Measurements from ENCODE around the gene PTPRM. TPM values are rescaled to one million over a fixed set of nuclear protein-coding genes. Genes with fewer than 3 reads are reported as not detected.

Gene PTPRM
- total RNA-seq, 2 donors from 2014 or later, result 7.5 to 19.2 TPM

- Mint-ChIP-seq H3K27ac (no peak overlapping the region), H3K4me1 (ENCODE audit: low read depth in 2 of 2) (peaks cover 7 to 10% of the 10 kb centered on the region in 2 donors), H3K4me3 (no peak overlapping the region), H3K36me3 (peaks cover 7% of the 10 kb centered on the region), H3K27me3 (peaks cover 0 to 8% of the 10 kb centered on the region in 2 donors), H3K9me3 (no peaks in the 10 kb centered on the region)
- ATAC-seq (no peak), DNase-seq (ENCODE audit: low spot score) (no peak)
Measured at GRCh38 chr18:7576685-7577084, 9.6 kb downstream of the PTPRM start.

GRCh38 chr18:7577706-7578105, 10.6 kb downstream of the PTPRM start:
- no peak overlapping the region for H3K4me3 Mint-ChIP-seq
- no peak for DNase-seq (ENCODE audit: low spot score)
- peaks cover 6 to 10% of the 10 kb centered on the region in 2 donors for H3K4me1 Mint-ChIP-seq (ENCODE audit: low read depth in 2 of 2)
- peaks cover 5% of the 10 kb centered on the region for H3K36me3 Mint-ChIP-seq
- ATAC-seq, result no peak
- H3K9me3 Mint-ChIP-seq, result no peaks in the 10 kb centered on the region
- H3K27me3 Mint-ChIP-seq, result peaks cover 0 to 6% of the 10 kb centered on the region in 2 donors
- no peak overlapping the region for H3K27ac Mint-ChIP-seq

- no peak overlapping the region for H3K4me3 Mint-ChIP-seq
- ATAC-seq, result no peak
- peaks cover 0 to 5% of the 10 kb centered on the region in 2 donors for H3K4me1 Mint-ChIP-seq (ENCODE audit: low read depth in 2 of 2)
- H3K36me3 Mint-ChIP-seq, result no peaks in the 10 kb centered on the region
- no peak for DNase-seq (ENCODE audit: low spot score)
- no peaks in the 10 kb centered on the region for H3K9me3 Mint-ChIP-seq
- no peaks in the 10 kb centered on the region for H3K27me3 Mint-ChIP-seq
- no peak overlapping the region for H3K27ac Mint-ChIP-seq
Measured at GRCh38 chr18:7579176-7579917, 12.2 kb downstream of the PTPRM start.

GRCh38 chr18:7579918-7580542, 12.9 kb downstream of the PTPRM start:
- ATAC-seq (no peak), DNase-seq (ENCODE audit: low spot score) (no peak)
- Mint-ChIP-seq H3K27me3 (no peaks in the 10 kb centered on the region), H3K4me1 (ENCODE audit: low read depth in 2 of 2) (peaks cover 0 to 5% of the 10 kb centered on the region in 2 donors), H3K36me3 (no peaks in the 10 kb centered on the region), H3K27ac (no peak overlapping the region), H3K9me3 (no peaks in the 10 kb centered on the region), H3K4me3 (no peak overlapping the region)

- Mint-ChIP-seq H3K27ac (no peak overlapping the region), H3K4me1 (ENCODE audit: low read depth in 2 of 2) (no peaks in the 10 kb centered on the region), H3K9me3 (no peaks in the 10 kb centered on the region), H3K4me3 (no peak overlapping the region), H3K27me3 (no peaks in the 10 kb centered on the region), H3K36me3 (no peaks in the 10 kb centered on the region)
- ATAC-seq (no peak), DNase-seq (ENCODE audit: low spot score) (no peak)
Measured at GRCh38 chr18:7584646-7585275, 17.6 kb downstream of the PTPRM start.

- H3K27ac Mint-ChIP-seq, result no peak overlapping the region
- H3K4me3 Mint-ChIP-seq, result no peak overlapping the region
- ATAC-seq (no peak), DNase-seq (ENCODE audit: low spot score) (no peak)
- no peaks in the 10 kb centered on the region for H3K9me3 Mint-ChIP-seq
- no peaks in the 10 kb centered on the region for H3K4me1 Mint-ChIP-seq (ENCODE audit: low read depth in 2 of 2)
- no peaks in the 10 kb centered on the region for H3K36me3 Mint-ChIP-seq
- H3K27me3 Mint-ChIP-seq, result no peaks in the 10 kb centered on the region
Measured at GRCh38 chr18:7585276-7585670, 18.2 kb downstream of the PTPRM start.

GRCh38 chr18:7586379-7586778, 19.3 kb downstream of the PTPRM start:
- ATAC-seq (no peak), DNase-seq (ENCODE audit: low spot score) (no peak)
- no peaks in the 10 kb centered on the region for H3K9me3 Mint-ChIP-seq
- no peak overlapping the region for H3K27ac Mint-ChIP-seq
- H3K36me3 Mint-ChIP-seq, result no peaks in the 10 kb centered on the region
- H3K27me3 Mint-ChIP-seq, result no peaks in the 10 kb centered on the region
- no peak overlapping the region for H3K4me3 Mint-ChIP-seq
- peaks cover 0 to 6% of the 10 kb centered on the region in 2 donors for H3K4me1 Mint-ChIP-seq (ENCODE audit: low read depth in 2 of 2)

- no peak for ATAC-seq
- no peak overlapping the region for H3K27ac Mint-ChIP-seq
- no peaks in the 10 kb centered on the region for H3K9me3 Mint-ChIP-seq
- no peaks in the 10 kb centered on the region for H3K36me3 Mint-ChIP-seq
- H3K27me3 Mint-ChIP-seq, result no peaks in the 10 kb centered on the region
- no peak overlapping the region for H3K4me3 Mint-ChIP-seq
- DNase-seq (ENCODE audit: low spot score), result no peak
- H3K4me1 Mint-ChIP-seq (ENCODE audit: low read depth in 2 of 2), result peaks cover 0 to 6% of the 10 kb centered on the region in 2 donors
Measured at GRCh38 chr18:7590826-7591560, 23.9 kb downstream of the PTPRM start.

GRCh38 chr18:7592305-7593071, 25.4 kb downstream of the PTPRM start:
- Mint-ChIP-seq H3K36me3 (no peaks in the 10 kb centered on the region), H3K9me3 (no peaks in the 10 kb centered on the region), H3K27me3 (no peaks in the 10 kb centered on the region), H3K4me1 (ENCODE audit: low read depth in 2 of 2) (peaks cover 0 to 6% of the 10 kb centered on the region in 2 donors), H3K4me3 (no peak overlapping the region), H3K27ac (no peak overlapping the region)
- ATAC-seq, result no peak
- no peak for DNase-seq (ENCODE audit: low spot score)

- H3K9me3 Mint-ChIP-seq, result no peaks in the 10 kb centered on the region
- H3K27ac Mint-ChIP-seq, result no peak overlapping the region
- no peaks in the 10 kb centered on the region for H3K27me3 Mint-ChIP-seq
- ATAC-seq, result no peak
- peaks cover 0 to 6% of the 10 kb centered on the region in 2 donors for H3K4me1 Mint-ChIP-seq (ENCODE audit: low read depth in 2 of 2)
- DNase-seq (ENCODE audit: low spot score), result no peak
- no peaks in the 10 kb centered on the region for H3K36me3 Mint-ChIP-seq
- no peak overlapping the region for H3K4me3 Mint-ChIP-seq
Measured at GRCh38 chr18:7593218-7593819, 26.2 kb downstream of the PTPRM start.

- Mint-ChIP-seq H3K4me1 (ENCODE audit: low read depth in 2 of 2) (peaks cover 5 to 11% of the 10 kb centered on the region in 2 donors), H3K4me3 (no peak overlapping the region), H3K36me3 (no peaks in the 10 kb centered on the region), H3K27ac (no peak overlapping the region), H3K9me3 (no peaks in the 10 kb centered on the region), H3K27me3 (no peaks in the 10 kb centered on the region)
- DNase-seq (ENCODE audit: low spot score) (no peak), ATAC-seq (no peak)
Measured at GRCh38 chr18:7596147-7596546, 29.0 kb downstream of the PTPRM start.

- no peak overlapping the region for H3K4me3 Mint-ChIP-seq
- peaks cover 5 to 15% of the 10 kb centered on the region in 2 donors for H3K4me1 Mint-ChIP-seq (ENCODE audit: low read depth in 2 of 2)
- no peaks in the 10 kb centered on the region for H3K9me3 Mint-ChIP-seq
- no peak overlapping the region for H3K27ac Mint-ChIP-seq
- H3K27me3 Mint-ChIP-seq, result no peaks in the 10 kb centered on the region
- no peak for ATAC-seq
- no peak for DNase-seq (ENCODE audit: low spot score)
- H3K36me3 Mint-ChIP-seq, result no peaks in the 10 kb centered on the region
Measured at GRCh38 chr18:7597500-7597899, 30.4 kb downstream of the PTPRM start.

Data from natural killer cell treated with Interleukin-12 subunit alpha and Interleukin-12 subunit beta and Interleukin-15 and Interleukin-18, amount 100 ng/mL, for 72 hours (primary cell).